Mesendoderm (in vitro differentiated cells): ENCODE results near the gene APBB2.

Source experiments
- DNase-seq: peaks from one replicate; pipeline ENCODE4 v3.0.0; 2013
- H2AK5ac ChIP-seq: 2 replicates; pipeline ENCODE4 v1.6.1; 2013; ENCODE audit warnings: low read length, inconsistent platforms
- H2BK120ac ChIP-seq: 2 replicates; pipeline ENCODE4 v1.6.1; 2013; ENCODE audit warnings: low read depth, mild to moderate bottlenecking, low read length, moderate library complexity, mixed read lengths
- H2BK15ac ChIP-seq: replicated peaks from 2 replicates; pipeline ENCODE4 v1.6.1; 2013; ENCODE audit warnings: low read depth, mild to moderate bottlenecking, moderate library complexity
- H2BK5ac ChIP-seq: 2 replicates; pipeline ENCODE4 v1.6.1; 2013; ENCODE audit warnings: low read length, inconsistent platforms
- H3K18ac ChIP-seq: 2 replicates; pipeline ENCODE4 v1.6.1; 2013; ENCODE audit warnings: mild to moderate bottlenecking, low read length, mixed read lengths
- H3K23ac ChIP-seq: one replicate; pipeline ENCODE4 v1.6.1; 2013; ENCODE audit warnings: low read length
- H3K27ac ChIP-seq: 2 replicates; pipeline ENCODE4 v1.5.1; 2013; ENCODE audit warnings: low read depth, mild to moderate bottlenecking, inconsistent platforms, low read length, moderate library complexity
- H3K27me3 ChIP-seq: 2 replicates; pipeline ENCODE4 v1.6.1; 2013; ENCODE audit warnings: low read length, control low read depth, mild to moderate bottlenecking, inconsistent platforms; ENCODE audit not compliant: insufficient read depth, poor library complexity
- H3K36me3 ChIP-seq: 2 replicates; pipeline ENCODE4 v1.6.1; 2013; ENCODE audit warnings: low read length, inconsistent platforms; ENCODE audit not compliant: control insufficient read depth, insufficient read depth
- H3K4ac ChIP-seq: one replicate; pipeline ENCODE4 v1.6.1; 2013; ENCODE audit warnings: low read depth, mild to moderate bottlenecking, low read length, moderate library complexity
- H3K4me1 ChIP-seq: 2 replicates; pipeline ENCODE4 v1.6.1; 2013; ENCODE audit warnings: low read depth, low read length, inconsistent platforms; ENCODE audit not compliant: control insufficient read depth
- H3K4me2 ChIP-seq: 2 replicates; pipeline ENCODE4 v1.6.1; 2013; ENCODE audit warnings: low read length
- H3K4me3 ChIP-seq: 2 replicates; pipeline ENCODE4 v1.5.1; 2013; ENCODE audit warnings: mild to moderate bottlenecking, low read length
- H3K56ac ChIP-seq: one replicate; pipeline ENCODE4 v1.6.1; 2013; ENCODE audit warnings: low read length
- H3K79me1 ChIP-seq: 2 replicates; pipeline ENCODE4 v1.6.1; 2013; ENCODE audit warnings: low read length, inconsistent platforms
- H3K79me2 ChIP-seq: 2 replicates; pipeline ENCODE4 v1.6.1; 2013; ENCODE audit warnings: mild to moderate bottlenecking, low read length; ENCODE audit not compliant: control insufficient read depth, insufficient read depth
- H3K9ac ChIP-seq: 2 replicates; pipeline ENCODE4 v1.6.1; 2013; ENCODE audit warnings: low read length, inconsistent platforms
- H4K5ac ChIP-seq: one replicate; pipeline ENCODE4 v1.6.1; 2013; ENCODE audit warnings: low read length
- H4K8ac ChIP-seq: one replicate; pipeline ENCODE4 v1.6.1; 2013; ENCODE audit warnings: low read depth, mild to moderate bottlenecking, control low read depth, low read length, moderate library complexity
- WGBS: extraction: QIAGEN DNeasy Blood & Tissue Kit; methylation state at CpG from one replicate; pipeline ENCODE4 v1.1.7; 2013; ENCODE audit warnings: low lambda C conversion rate, missing lambda C conversion rate; ENCODE audit not compliant: insufficient coverage; ENCODE audit errors: extremely low coverage; 5-methylcytosine and 5-hydroxymethylcytosine counted together

Gene APBB2

GRCh38 chr4:41179498-41180195, 34.7 kb downstream of the APBB2 start:
- peaks cover 8% of the 10 kb centered on the region for H3K79me1 ChIP-seq
- DNase-seq: no peak
- H3K27ac ChIP-seq: no peak overlapping the region
- no peak overlapping the region for H4K5ac ChIP-seq
- no peak overlapping the region for H4K8ac ChIP-seq
- no peak overlapping the region for H3K56ac ChIP-seq
- H3K18ac ChIP-seq: no peak overlapping the region
- H3K36me3 ChIP-seq: no peaks in the 10 kb centered on the region
- no peak overlapping the region for H3K4me3 ChIP-seq
- no peak overlapping the region for H3K4me2 ChIP-seq
- peaks cover 5% of the 10 kb centered on the region for H3K79me2 ChIP-seq
- no peak overlapping the region for H2BK15ac ChIP-seq
- no peaks in the 10 kb centered on the region for H3K27me3 ChIP-seq
- no peak overlapping the region for H2AK5ac ChIP-seq
- H3K9ac ChIP-seq: no peak overlapping the region
- WGBS: no CpG with 5 or more reads among the region's 4 CpGs
- no peak overlapping the region for H2BK120ac ChIP-seq
- no peak overlapping the region for H2BK5ac ChIP-seq
- H3K23ac ChIP-seq: no peak overlapping the region
- H3K4ac ChIP-seq: no peak overlapping the region
- no peaks in the 10 kb centered on the region for H3K4me1 ChIP-seq

GRCh38 chr4:41178372-41179370, 35.7 kb downstream of the APBB2 start:
- Histone ChIP-seq H3K18ac (peak overlapping the region; percentile 39), H3K27ac (no peak overlapping the region), H3K36me3 (no peaks in the 10 kb centered on the region), H3K23ac (no peak overlapping the region), H2BK15ac (no peak overlapping the region), H3K4me2 (no peak overlapping the region), H2BK5ac (no peak overlapping the region), H2AK5ac (no peak overlapping the region), H3K4ac (peak overlapping the region; percentile 36), H4K5ac (no peak overlapping the region), H3K9ac (no peak overlapping the region), H4K8ac (no peak overlapping the region), H3K56ac (no peak overlapping the region), H3K27me3 (no peaks in the 10 kb centered on the region), H3K4me1 (no peaks in the 10 kb centered on the region), H3K4me3 (no peak overlapping the region), H3K79me2 (peaks cover 4% of the 10 kb centered on the region), H2BK120ac (no peak overlapping the region), H3K79me1 (peaks cover 8% of the 10 kb centered on the region)
- no peak for DNase-seq
- no CpG with 5 or more reads among the region's 7 CpGs for WGBS

- no peak overlapping the region for H3K18ac ChIP-seq
- no peaks in the 10 kb centered on the region for H3K27me3 ChIP-seq
- peaks cover 6% of the 10 kb centered on the region for H3K79me2 ChIP-seq
- H2AK5ac ChIP-seq: no peak overlapping the region
- H2BK15ac ChIP-seq: no peak overlapping the region
- no peaks in the 10 kb centered on the region for H3K36me3 ChIP-seq
- H4K8ac ChIP-seq: no peak overlapping the region
- no peaks in the 10 kb centered on the region for H3K4me1 ChIP-seq
- H2BK120ac ChIP-seq: no peak overlapping the region
- no peak overlapping the region for H3K56ac ChIP-seq
- no peak overlapping the region for H3K4ac ChIP-seq
- H3K23ac ChIP-seq: no peak overlapping the region
- H3K79me1 ChIP-seq: peaks cover 7% of the 10 kb centered on the region
- no peak for DNase-seq
- no peak overlapping the region for H3K27ac ChIP-seq
- H3K4me2 ChIP-seq: no peak overlapping the region
- no peak overlapping the region for H2BK5ac ChIP-seq
- H3K4me3 ChIP-seq: no peak overlapping the region
- H4K5ac ChIP-seq: no peak overlapping the region
- no peak overlapping the region for H3K9ac ChIP-seq
Measured at GRCh38 chr4:41177016-41177415, 37.3 kb downstream of the APBB2 start.

DNA sequence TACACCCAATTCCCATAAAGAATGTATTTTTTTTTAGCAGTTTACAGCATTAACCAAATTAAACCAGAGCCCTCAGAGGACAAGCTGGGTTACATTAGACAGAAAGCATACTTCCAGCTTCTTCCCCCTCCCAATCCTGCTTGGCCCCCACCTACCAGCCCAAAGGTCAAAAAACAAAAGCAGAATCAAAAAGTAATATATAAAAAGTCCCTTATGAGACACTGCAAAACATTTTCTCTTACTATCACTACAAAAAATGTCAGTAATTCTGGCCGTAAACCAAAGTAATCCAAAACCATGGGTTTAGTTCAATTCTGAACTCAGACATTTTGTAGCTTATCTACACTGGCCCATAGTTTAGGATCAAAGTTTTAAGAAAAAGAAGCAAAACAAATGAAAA, 38.0 kb downstream of the APBB2 start:
- no peak overlapping the region for H2BK5ac ChIP-seq
- H3K4me1 ChIP-seq: no peaks in the 10 kb centered on the region
- no peak overlapping the region for H3K56ac ChIP-seq
- H3K9ac ChIP-seq: no peak overlapping the region
- peaks cover 6% of the 10 kb centered on the region for H3K79me1 ChIP-seq
- H2BK120ac ChIP-seq: no peak overlapping the region
- no CpG with 5 or more reads among the region's 1 CpG for WGBS
- H4K8ac ChIP-seq: no peak overlapping the region
- H3K27ac ChIP-seq: no peak overlapping the region
- H4K5ac ChIP-seq: no peak overlapping the region
- no peak overlapping the region for H2BK15ac ChIP-seq
- no peak overlapping the region for H3K4ac ChIP-seq
- peaks cover 6% of the 10 kb centered on the region for H3K79me2 ChIP-seq
- H3K36me3 ChIP-seq: no peaks in the 10 kb centered on the region
- no peak overlapping the region for H3K23ac ChIP-seq
- no peak overlapping the region for H3K4me2 ChIP-seq
- H3K18ac ChIP-seq: no peak overlapping the region
- DNase-seq: no peak
- no peaks in the 10 kb centered on the region for H3K27me3 ChIP-seq
- H3K4me3 ChIP-seq: no peak overlapping the region
- no peak overlapping the region for H2AK5ac ChIP-seq

- H4K5ac ChIP-seq: no peak overlapping the region
- H2BK15ac ChIP-seq: no peak overlapping the region
- H2BK120ac ChIP-seq: no peak overlapping the region
- H3K4me3 ChIP-seq: no peak overlapping the region
- H3K18ac ChIP-seq: no peak overlapping the region
- no peaks in the 10 kb centered on the region for H3K27me3 ChIP-seq
- peaks cover 6% of the 10 kb centered on the region for H3K79me1 ChIP-seq
- peaks cover 6% of the 10 kb centered on the region for H3K79me2 ChIP-seq
- no peaks in the 10 kb centered on the region for H3K4me1 ChIP-seq
- H3K4me2 ChIP-seq: no peak overlapping the region
- no peak for DNase-seq
- H3K23ac ChIP-seq: no peak overlapping the region
- no peaks in the 10 kb centered on the region for H3K36me3 ChIP-seq
- H3K4ac ChIP-seq: no peak overlapping the region
- no peak overlapping the region for H3K27ac ChIP-seq
- H4K8ac ChIP-seq: no peak overlapping the region
- H3K9ac ChIP-seq: no peak overlapping the region
- H2AK5ac ChIP-seq: no peak overlapping the region
- no peak overlapping the region for H2BK5ac ChIP-seq
- no peak overlapping the region for H3K56ac ChIP-seq
Measured at GRCh38 chr4:41175794-41176193, 38.5 kb downstream of the APBB2 start.
